Measurements from ENCODE around the gene L3MBTL3. TPM values are rescaled to one million over a fixed set of nuclear protein-coding genes. Genes with fewer than 3 reads are reported as not detected.

L3MBTL3 gene
- polyA plus RNA-seq, 1 donor from 2014 or later = 47.6 TPM

- H3K9me3 ChIP-seq (ENCODE audit: low read length) = no peaks in the 10 kb centered on the region
- no peaks in the 10 kb centered on the region for H3K9me2 ChIP-seq (ENCODE audit: insufficient read depth, low read length)
- H3K27me3 ChIP-seq (ENCODE audit: insufficient read depth, low read depth, low read length) = no peaks in the 10 kb centered on the region
- TF ChIP-seq EP300 (conservative IDR thresholded peaks at IDR 0.05; ENCODE audit: poor library complexity, severe bottlenecking) (no peak), POLR2AphosphoS5 (IDR thresholded peaks at IDR 0.05) (no peak)
- no peak overlapping the region for H3K9ac ChIP-seq (ENCODE audit: low read length)
- H3K4me3 ChIP-seq (ENCODE audit: low read length) = no peak overlapping the region
- H3K27ac ChIP-seq (ENCODE audit: low read length) = no peak overlapping the region
- H3K4me2 ChIP-seq (ENCODE audit: low read length) = no peak overlapping the region
- H3F3A ChIP-seq (ENCODE audit: insufficient read depth, low read length, poor library complexity, severe bottlenecking) = no peaks in the 10 kb centered on the region
- no peak overlapping the region for H2AFZ ChIP-seq (ENCODE audit: low read depth, low read length)
- no peaks in the 10 kb centered on the region for H3K36me3 ChIP-seq (ENCODE audit: insufficient read depth, low read length)
- no peaks in the 10 kb centered on the region for H4K20me1 ChIP-seq (ENCODE audit: insufficient read depth)
- H3K79me2 ChIP-seq (replicated peaks; ENCODE audit: insufficient read depth, low read length) = no peaks in the 10 kb centered on the region
Observed at GRCh38 chr6:130178692-130179091, 160.3 kb downstream of the L3MBTL3 start.

GRCh38 chr6:130182466-130182865 is 164.1 kb downstream of the L3MBTL3 start:
- no peak overlapping the region for H3K27ac ChIP-seq (ENCODE audit: low read length)
- H3K4me2 ChIP-seq (ENCODE audit: low read length) = no peak overlapping the region
- TF ChIP-seq SMC3 (conservative IDR thresholded peaks at IDR 0.05; ENCODE audit: poor library complexity) (no peak), POLR2AphosphoS5 (IDR thresholded peaks at IDR 0.05) (no peak), EZH2 (IDR thresholded peaks at IDR 0.05; ENCODE audit: borderline replicate concordance, insufficient read depth, low read length, poor library complexity, severe bottlenecking) (no peak), TAF1 (IDR thresholded peaks at IDR 0.05; ENCODE audit: low read depth) (no peak), REST (IDR thresholded peaks at IDR 0.05; ENCODE audit: borderline replicate concordance) (no peak), EP300 (conservative IDR thresholded peaks at IDR 0.05; ENCODE audit: poor library complexity, severe bottlenecking) (no peak), RAD21 (conservative IDR thresholded peaks at IDR 0.05) (no peak), CTCF (IDR thresholded peaks at IDR 0.05; ENCODE audit: poor library complexity, severe bottlenecking) (no peak), MXI1 (conservative IDR thresholded peaks at IDR 0.05; ENCODE audit: poor library complexity, severe bottlenecking) (no peak)
- H3K4me3 ChIP-seq (ENCODE audit: low read length) = no peak overlapping the region
- no peaks in the 10 kb centered on the region for H3K9me3 ChIP-seq (ENCODE audit: low read length)
- no peaks in the 10 kb centered on the region for H4K20me1 ChIP-seq (ENCODE audit: insufficient read depth)
- no peaks in the 10 kb centered on the region for H3F3A ChIP-seq (ENCODE audit: insufficient read depth, low read length, poor library complexity, severe bottlenecking)
- H2AFZ ChIP-seq (ENCODE audit: low read depth, low read length) = no peak overlapping the region
- H3K27me3 ChIP-seq (ENCODE audit: insufficient read depth, low read depth, low read length) = no peaks in the 10 kb centered on the region
- H3K9ac ChIP-seq (ENCODE audit: low read length) = no peak overlapping the region
- H3K36me3 ChIP-seq (ENCODE audit: insufficient read depth, low read length) = no peaks in the 10 kb centered on the region
- no peaks in the 10 kb centered on the region for H3K9me2 ChIP-seq (ENCODE audit: insufficient read depth, low read length)
- H3K79me2 ChIP-seq (replicated peaks; ENCODE audit: insufficient read depth, low read length) = no peaks in the 10 kb centered on the region

Measured in neural cell (in vitro differentiated cells).